Measurements from ENCODE around the gene GM2A. TPM values are rescaled to one million over a fixed set of nuclear protein-coding genes. Genes with fewer than 3 reads are reported as not detected.

GM2A gene
- total RNA-seq, 1 experiment from 2014 or later = 90.2 TPM

DNA sequence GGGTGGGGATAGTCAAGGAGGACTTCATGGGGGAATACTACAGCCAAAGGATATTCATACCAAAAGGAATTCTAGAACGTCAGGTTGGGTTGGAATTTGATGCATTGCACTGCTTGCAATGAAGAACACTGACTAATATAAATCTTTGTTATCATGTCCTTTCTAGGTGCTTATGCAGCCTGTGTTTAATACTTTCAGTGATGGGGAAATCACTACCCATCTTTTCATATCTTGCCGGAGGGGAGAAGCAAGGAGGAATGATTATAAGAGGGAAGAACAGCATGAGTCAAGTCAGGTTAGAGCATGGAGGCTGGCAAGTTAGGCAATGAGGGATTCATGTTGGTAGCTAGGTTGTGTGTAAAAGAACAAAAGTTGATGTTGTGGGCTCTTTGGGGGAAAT is 24.0 kb upstream of the GM2A start:
- no peaks in the 10 kb centered on the region for H3K36me3 ChIP-seq (ENCODE audit: low read depth, low read length)
- intact Hi-C loops (cut with micrococcal nuclease) = no loop called here

DNA sequence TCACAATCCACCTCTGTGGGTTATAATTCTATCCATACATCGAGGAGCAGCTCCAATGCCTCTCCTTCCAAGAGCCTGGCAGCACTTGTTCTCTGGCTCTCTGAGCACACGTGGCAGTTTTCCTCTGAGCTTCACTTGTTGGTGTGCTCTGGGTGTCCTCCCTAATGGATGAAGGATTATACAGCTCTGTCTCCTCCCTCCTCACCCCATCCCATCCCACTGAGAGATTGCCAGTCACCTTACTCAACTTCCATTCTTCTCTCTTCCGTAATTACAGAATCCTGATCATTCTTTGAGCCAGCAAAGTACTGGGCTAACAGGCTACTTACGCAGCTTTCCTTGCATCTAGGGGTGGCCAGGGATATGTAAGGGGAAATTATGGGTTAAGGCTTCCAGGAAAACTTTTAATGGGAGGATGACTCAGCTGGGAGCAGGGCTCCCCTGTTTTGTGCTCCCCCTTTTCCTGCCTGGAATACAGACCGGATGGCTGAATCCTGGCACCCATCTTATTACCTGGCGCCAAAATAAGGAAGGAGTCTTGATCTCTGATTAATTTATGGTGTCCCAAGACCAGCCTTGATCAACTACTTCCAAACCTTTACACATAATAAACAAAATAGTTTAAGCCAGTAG is 22.8 kb upstream of the GM2A start:
- ATAC-seq (no peak), DNase-seq (no peak)
- Histone ChIP-seq H3K79me2 (ENCODE audit: low read length) (no peaks in the 10 kb centered on the region), H2AFZ (ENCODE audit: low read length) (no peak overlapping the region), H3K27ac (ENCODE audit: low read length) (no peak overlapping the region), H3K4me1 (ENCODE audit: insufficient read depth, low read length) (no peaks in the 10 kb centered on the region), H3F3A (ENCODE audit: low read length, unreplicated experiment) (no peaks in the 10 kb centered on the region), H4K20me1 (ENCODE audit: low read length) (no peaks in the 10 kb centered on the region), H3K36me3 (ENCODE audit: low read depth, low read length) (no peaks in the 10 kb centered on the region), H3K4me3 (ENCODE audit: low read length) (no peak overlapping the region), H3K4me2 (ENCODE audit: low read length) (no peak overlapping the region), H3K9me3 (ENCODE audit: low read length) (no peaks in the 10 kb centered on the region), H3K9me2 (replicated peaks; ENCODE audit: low read length) (no peaks in the 10 kb centered on the region), H3K9ac (ENCODE audit: low read length) (no peak overlapping the region), H3K27me3 (ENCODE audit: low read length) (no peaks in the 10 kb centered on the region)
- TF ChIP-seq, protein P1, sequence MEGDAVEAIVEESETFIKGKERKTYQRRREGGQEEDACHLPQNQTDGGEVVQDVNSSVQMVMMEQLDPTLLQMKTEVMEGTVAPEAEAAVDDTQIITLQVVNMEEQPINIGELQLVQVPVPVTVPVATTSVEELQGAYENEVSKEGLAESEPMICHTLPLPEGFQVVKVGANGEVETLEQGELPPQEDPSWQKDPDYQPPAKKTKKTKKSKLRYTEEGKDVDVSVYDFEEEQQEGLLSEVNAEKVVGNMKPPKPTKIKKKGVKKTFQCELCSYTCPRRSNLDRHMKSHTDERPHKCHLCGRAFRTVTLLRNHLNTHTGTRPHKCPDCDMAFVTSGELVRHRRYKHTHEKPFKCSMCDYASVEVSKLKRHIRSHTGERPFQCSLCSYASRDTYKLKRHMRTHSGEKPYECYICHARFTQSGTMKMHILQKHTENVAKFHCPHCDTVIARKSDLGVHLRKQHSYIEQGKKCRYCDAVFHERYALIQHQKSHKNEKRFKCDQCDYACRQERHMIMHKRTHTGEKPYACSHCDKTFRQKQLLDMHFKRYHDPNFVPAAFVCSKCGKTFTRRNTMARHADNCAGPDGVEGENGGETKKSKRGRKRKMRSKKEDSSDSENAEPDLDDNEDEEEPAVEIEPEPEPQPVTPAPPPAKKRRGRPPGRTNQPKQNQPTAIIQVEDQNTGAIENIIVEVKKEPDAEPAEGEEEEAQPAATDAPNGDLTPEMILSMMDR (conservative IDR thresholded peaks at IDR 0.05; ENCODE audit: low read depth, low read length) = no peak
- TF ChIP-seq EZH2 (IDR thresholded peaks at IDR 0.05; ENCODE audit: low read length, unreplicated experiment) = no peak
- TF ChIP-seq EZH2phosphoT487 (IDR thresholded peaks at IDR 0.05; ENCODE audit: borderline replicate concordance, low read length) = no peak
- CTCF ChIA-PET = no interaction called here
- POLR2A ChIA-PET (ENCODE audit: unreplicated experiment) = no interaction called here
- BruUV-seq (replicated peaks) = no TSS peak
- intact Hi-C loops (cut with micrococcal nuclease) = no loop called here

More for the DNA sequence above, 24.0 kb upstream of the GM2A start:
- H3K4me1 ChIP-seq (ENCODE audit: insufficient read depth, low read length) = no peaks in the 10 kb centered on the region; the same call in 1 of the 2 replicates
- no peak overlapping the region for H3K4me2 ChIP-seq (ENCODE audit: low read length)
- CTCF ChIA-PET = no interaction called here
- H2AFZ ChIP-seq (ENCODE audit: low read length) = no peak overlapping the region
- BruUV-seq (replicated peaks) = no TSS peak
- H3K27ac ChIP-seq (ENCODE audit: low read length) = no peak overlapping the region
- H3F3A ChIP-seq (ENCODE audit: low read length, unreplicated experiment) = no peaks in the 10 kb centered on the region
- H3K27me3 ChIP-seq (ENCODE audit: low read length) = no peaks in the 10 kb centered on the region
- H4K20me1 ChIP-seq (ENCODE audit: low read length) = no peaks in the 10 kb centered on the region
- ATAC-seq = no peak
- no peak overlapping the region for H3K4me3 ChIP-seq (ENCODE audit: low read length)
- H3K9ac ChIP-seq (ENCODE audit: low read length) = no peak overlapping the region
- no peak for DNase-seq
- H3K79me2 ChIP-seq (ENCODE audit: low read length) = no peaks in the 10 kb centered on the region
- no peaks in the 10 kb centered on the region for H3K9me2 ChIP-seq (replicated peaks; ENCODE audit: low read length)
- POLR2A ChIA-PET (ENCODE audit: unreplicated experiment) = no interaction called here
- H3K9me3 ChIP-seq (ENCODE audit: low read length) = no peaks in the 10 kb centered on the region
- no peak for TF ChIP-seq EZH2 (IDR thresholded peaks at IDR 0.05; ENCODE audit: low read length, unreplicated experiment)
- TF ChIP-seq EZH2phosphoT487 (IDR thresholded peaks at IDR 0.05; ENCODE audit: borderline replicate concordance, low read length) = no peak

DNA sequence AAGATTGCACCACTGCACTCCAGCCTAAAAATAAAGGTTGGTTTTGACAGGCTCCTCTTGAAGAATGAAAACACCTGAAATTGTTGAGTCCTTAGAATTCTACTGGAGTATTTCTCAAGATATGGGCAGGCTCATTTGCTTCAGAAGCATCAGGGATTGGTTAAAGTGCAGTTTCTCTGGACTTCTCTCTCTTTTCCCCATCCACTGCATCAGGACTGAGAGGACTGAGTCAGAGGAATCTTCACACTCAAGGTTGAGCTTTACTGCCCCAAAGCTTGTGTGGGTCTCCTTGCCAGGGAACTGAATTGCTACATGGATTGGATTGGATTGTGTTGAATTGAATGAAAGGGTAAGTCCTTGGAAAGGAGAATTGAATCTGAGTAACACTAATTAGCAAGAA is 21.6 kb upstream of the GM2A start:
- H2AFZ ChIP-seq (ENCODE audit: low read length) = no peak overlapping the region
- ChIA-PET CTCF (no interaction called here), POLR2A (ENCODE audit: unreplicated experiment) (no interaction called here)
- H3K9me3 ChIP-seq (ENCODE audit: low read length) = no peaks in the 10 kb centered on the region
- DNase-seq = no peak
- H3K79me2 ChIP-seq (ENCODE audit: low read length) = no peaks in the 10 kb centered on the region
- H3K4me3 ChIP-seq (ENCODE audit: low read length) = no peak overlapping the region
- no peak for ATAC-seq
- no peaks in the 10 kb centered on the region for H3K36me3 ChIP-seq (ENCODE audit: low read depth, low read length)
- H3F3A ChIP-seq (ENCODE audit: low read length, unreplicated experiment) = no peaks in the 10 kb centered on the region
- intact Hi-C loops (cut with micrococcal nuclease) = no loop called here
- TF ChIP-seq, protein P1 (conservative IDR thresholded peaks at IDR 0.05; ENCODE audit: low read depth, low read length) = no peak
- no peak for TF ChIP-seq EZH2 (IDR thresholded peaks at IDR 0.05; ENCODE audit: low read length, unreplicated experiment)
- TF ChIP-seq EZH2phosphoT487 (IDR thresholded peaks at IDR 0.05; ENCODE audit: borderline replicate concordance, low read length) = no peak
- no peak overlapping the region for H3K27ac ChIP-seq (ENCODE audit: low read length)
- H3K4me1 ChIP-seq (ENCODE audit: insufficient read depth, low read length) = no peaks in the 10 kb centered on the region
- H4K20me1 ChIP-seq (ENCODE audit: low read length) = no peaks in the 10 kb centered on the region
- H3K9ac ChIP-seq (ENCODE audit: low read length) = no peak overlapping the region
- no peak overlapping the region for H3K4me2 ChIP-seq (ENCODE audit: low read length)
- no peaks in the 10 kb centered on the region for H3K27me3 ChIP-seq (ENCODE audit: low read length)
- BruUV-seq (replicated peaks) = no TSS peak
- no peaks in the 10 kb centered on the region for H3K9me2 ChIP-seq (replicated peaks; ENCODE audit: low read length)
